Neutrophil (primary cell): ENCODE results near the gene METTL9.

Experiments used
- H3K27ac ChIP-seq: fragments of 200-600 bp; sonication (generic); 2 replicates; pipeline ENCODE4 v1.5.1; 2016; ENCODE audit warnings: mild to moderate bottlenecking, moderate library complexity
- H3K27me3 ChIP-seq: fragments of 200-600 bp; sonication (generic); 2 replicates; pipeline ENCODE4 v1.6.0; 2016; ENCODE audit warnings: mild to moderate bottlenecking
- H3K36me3 ChIP-seq: fragments of 200-600 bp; sonication (generic); 2 replicates; pipeline ENCODE4 v1.5.1; 2017
- H3K4me1 ChIP-seq, 2 experiments: fragments of 200-600 bp in 1 of 2; sonication (generic) in 1 of 2; 1 replicate in 1 of 2; 2 replicates in 1 of 2; pipeline versions ENCODE4 v1.5.1 to v1.6.1; 2013 to 2016; ENCODE audit warnings: low read depth in 1 of 2, low read length in 1 of 2, mild to moderate bottlenecking in 1 of 2, moderate library complexity in 1 of 2; ENCODE audit not compliant: control insufficient read depth in 1 of 2, insufficient read depth in 1 of 2
- H3K4me3 ChIP-seq, 2 experiments: fragments of 200-600 bp in 1 of 2; sonication (generic) in 1 of 2; 1 replicate in 1 of 2; 2 replicates in 1 of 2; pipeline ENCODE4 v1.5.1; 2013 to 2016; ENCODE audit warnings: low read depth in 1 of 2, low read length in 1 of 2, mild to moderate bottlenecking in 1 of 2, moderate library complexity in 1 of 2
- H3K9me3 ChIP-seq: fragments of 200-600 bp; sonication (generic); 2 replicates; pipeline ENCODE4 v1.5.1; 2016
- CTCF ChIP-seq: fragments of 200-600 bp; sonication (generic); IDR thresholded peaks from 2 replicates; pipeline ENCODE4 v1.5.1; 2016; ENCODE audit warnings: antibody characterized with exemption

METTL9 gene

GRCh38 chr16:21702276-21702675, 102.9 kb downstream of the METTL9 start:
- Histone ChIP-seq H3K36me3 (no peaks in the 10 kb centered on the region), H3K27me3 (peaks cover 29% of the 10 kb centered on the region), H3K4me1 (no peaks in the 10 kb centered on the region), H3K9me3 (no peaks in the 10 kb centered on the region), H3K4me3 (no peak overlapping the region), H3K27ac (no peak overlapping the region)
- no peak for TF ChIP-seq CTCF

DNA sequence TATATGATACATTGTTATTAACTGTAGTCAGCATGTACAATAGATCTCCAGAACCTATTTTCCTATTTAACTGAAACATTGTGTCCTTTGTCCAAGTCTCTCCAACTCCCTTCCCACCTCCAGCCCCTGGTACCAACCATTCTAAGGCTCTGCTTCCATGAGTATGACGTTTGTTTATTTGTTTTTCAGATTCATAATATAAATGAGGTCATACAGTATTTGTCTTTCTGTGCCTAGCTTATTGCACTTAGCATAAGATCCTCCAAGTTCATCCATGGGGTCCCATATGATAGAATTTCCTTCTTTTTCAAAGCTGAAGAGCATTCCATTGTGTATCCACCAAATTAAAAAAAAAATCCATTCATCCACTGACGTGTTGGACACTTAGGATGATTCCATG, 103.8 kb downstream of the METTL9 start:
- peaks cover 28% of the 10 kb centered on the region for H3K27me3 ChIP-seq
- H3K4me1 ChIP-seq, result peaks cover 0 to under 1% of the 10 kb centered on the region in 2 experiments
- H3K36me3 ChIP-seq, result no peaks in the 10 kb centered on the region
- H3K9me3 ChIP-seq, result no peaks in the 10 kb centered on the region
- no peak overlapping the region for H3K27ac ChIP-seq
- no peak overlapping the region for H3K4me3 ChIP-seq
- TF ChIP-seq CTCF, result no peak

GRCh38 chr16:21703589-21704174, 104.3 kb downstream of the METTL9 start:
- Histone ChIP-seq H3K36me3 (no peaks in the 10 kb centered on the region), H3K4me1 (peaks cover 5% of the 10 kb centered on the region in 2 experiments), H3K9me3 (no peaks in the 10 kb centered on the region), H3K27me3 (peaks cover 28% of the 10 kb centered on the region), H3K27ac (no peak overlapping the region), H3K4me3 (no peak overlapping the region)
- TF ChIP-seq CTCF, result no peak

DNA sequence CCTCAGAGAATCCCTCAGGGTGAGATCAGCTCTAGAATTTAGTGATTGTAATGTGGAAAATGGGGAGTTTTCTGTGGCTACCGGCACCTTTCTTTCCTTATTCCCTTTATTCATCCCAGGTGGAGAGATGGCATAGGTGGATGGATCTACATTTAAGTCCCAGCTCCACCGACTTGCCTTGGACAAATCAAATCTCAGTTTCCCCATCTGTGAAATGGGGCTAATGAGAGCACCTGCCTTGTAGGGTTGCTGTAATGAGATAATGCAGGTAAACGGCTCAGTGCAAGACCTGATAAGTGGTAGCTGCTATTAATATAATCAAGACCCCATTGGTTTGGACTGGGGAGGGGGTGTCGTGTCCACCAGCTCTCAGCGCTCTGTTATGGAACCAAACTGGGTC, 104.9 kb downstream of the METTL9 start:
- Histone ChIP-seq H3K4me1 (peaks cover 5 to 6% of the 10 kb centered on the region in 2 experiments), H3K27me3 (peaks cover 28% of the 10 kb centered on the region), H3K36me3 (no peaks in the 10 kb centered on the region), H3K9me3 (no peaks in the 10 kb centered on the region), H3K27ac (no peak overlapping the region), H3K4me3 (no peak overlapping the region)
- no peak for TF ChIP-seq CTCF

DNA sequence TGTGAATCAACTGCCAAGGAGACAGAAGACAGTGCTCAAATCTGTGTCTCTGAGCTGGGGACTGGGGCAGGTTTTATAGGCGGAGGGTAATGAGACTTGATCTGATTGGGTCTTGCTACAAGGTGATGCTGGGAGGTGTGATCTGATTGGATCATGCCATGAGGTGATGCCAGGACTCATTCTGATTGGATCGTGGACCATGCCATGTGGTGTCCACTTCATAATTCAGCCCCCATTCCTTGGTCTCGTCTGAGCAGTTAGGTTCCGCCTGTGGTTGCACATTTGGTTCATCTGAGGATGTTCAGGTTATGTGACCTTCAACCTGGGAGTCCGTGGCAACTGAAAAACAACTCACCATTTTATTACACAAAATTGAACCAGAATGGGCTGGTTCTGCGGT, 105.4 kb downstream of the METTL9 start:
- Histone ChIP-seq H3K4me1 (peaks cover 5 to 6% of the 10 kb centered on the region in 2 experiments), H3K27ac (no peak overlapping the region), H3K27me3 (peaks cover 28% of the 10 kb centered on the region), H3K9me3 (no peaks in the 10 kb centered on the region), H3K4me3 (no peak overlapping the region), H3K36me3 (no peaks in the 10 kb centered on the region)
- TF ChIP-seq CTCF, result no peak
